B cell (primary cell): Measurements from ENCODE around the gene RAPGEF5. TPM values are rescaled to one million over a fixed set of nuclear protein-coding genes. Genes with fewer than 3 reads are reported as not detected.

ENCODE experiments used
- ATAC-seq: fragments of 200-7000 bp; cut with Tn5 transposase; one replicate; pipeline ENCODE4 v1.10.0; 2021; ENCODE audit warnings: low read depth, mild to moderate bottlenecking, moderate number of reproducible peaks, moderate library complexity
- CTCF ChIA-PET: fragments of 350-600 bp; sonication (Branson Sonifier 250); formaldehyde crosslinking; loops from one replicate; lab custom pipeline; 2021; ENCODE audit warnings: antibody characterized with exemption, inconsistent platforms; lab: Charles Lee
- POLR2A ChIA-PET: fragments of 350-600 bp; sonication (Branson Sonifier 250); formaldehyde crosslinking; loops from one replicate; lab custom pipeline; 2021; ENCODE audit warnings: antibody characterized with exemption; lab: Charles Lee
- DNase-seq: peaks from one replicate; pipeline ENCODE4 v3.0.0; 2013
- H2AFZ ChIP-seq: 2 replicates; pipeline ENCODE4 v1.6.1; 2012; ENCODE audit warnings: mild to moderate bottlenecking, low read depth, low read length; ENCODE audit not compliant: insufficient read depth, poor library complexity, severe bottlenecking
- H3K27ac ChIP-seq, 2 donors: 1 replicate in 1 of 2; 2 replicates in 1 of 2; pipeline ENCODE4 v1.5.1; 2012 to 2013; ENCODE audit warnings: low read length in 2 of 2, mild to moderate bottlenecking in 2 of 2, moderate library complexity in 1 of 2
- H3K27me3 ChIP-seq, 4 experiments: fragments of 200-600 bp in 1 of 4; sonication (generic) in 1 of 4; replicated peaks in 1 of 4; 1 replicate in 2 of 4; 2 replicates in 2 of 4; pipeline versions ENCODE4 v1.6.1 to v1.7.0; 2013 to 2016; ENCODE audit warnings: low read length in 3 of 4, mild to moderate bottlenecking in 2 of 4, mixed read lengths in 1 of 4, moderate library complexity in 1 of 4; ENCODE audit not compliant: insufficient read depth in 4 of 4, control insufficient read depth in 3 of 4; ENCODE audit errors: control extremely low read depth in 1 of 4
- H3K36me3 ChIP-seq, 2 experiments: replicated peaks in 1 of 2; 1 replicate in 1 of 2; 2 replicates in 1 of 2; pipeline versions ENCODE4 v1.6.1 to v1.7.1; 2013; ENCODE audit warnings: low read length in 1 of 2; ENCODE audit not compliant: insufficient read depth in 2 of 2, control insufficient read depth in 1 of 2; ENCODE audit errors: control extremely low read depth in 1 of 2, extremely low read depth in 1 of 2
- H3K4me1 ChIP-seq, 2 donors: fragments of 200-600 bp in 1 of 2; sonication (generic) in 1 of 2; 1 replicate in 1 of 2; 2 replicates in 1 of 2; pipeline versions ENCODE4 v1.5.1 to v1.6.1; 2013 to 2017; ENCODE audit warnings: low read length in 2 of 2; ENCODE audit not compliant: control insufficient read depth in 2 of 2, insufficient read depth in 2 of 2
- H3K4me2 ChIP-seq: replicated peaks from 2 replicates; pipeline ENCODE3; 2012; ENCODE audit warnings: mild to moderate bottlenecking, low read depth, low read length; ENCODE audit not compliant: poor library complexity, severe bottlenecking
- H3K4me3 ChIP-seq, 5 experiments: fragments of 200-600 bp in 1 of 5; sonication (generic) in 1 of 5; 1 replicate in 3 of 5; 2 replicates in 2 of 5; pipeline versions ENCODE4 v1.5.1 to v1.7.0; 2011 to 2016; ENCODE audit warnings: low read length in 4 of 5, mild to moderate bottlenecking in 4 of 5, low read depth in 2 of 5, control low read depth in 1 of 5, moderate library complexity in 1 of 5; ENCODE audit not compliant: insufficient read depth in 1 of 5; ENCODE audit errors: control extremely low read depth in 1 of 5, extremely low read depth in 1 of 5
- H3K79me2 ChIP-seq: fragments of 200-600 bp; sonication (generic); one replicate; pipeline ENCODE4 v1.6.0; 2016; ENCODE audit warnings: low read length; ENCODE audit not compliant: control insufficient read depth, insufficient read depth
- H3K9ac ChIP-seq: fragments of 200-600 bp; sonication (generic); 2 replicates; pipeline ENCODE4 v1.6.1; 2017; ENCODE audit warnings: mild to moderate bottlenecking, low read length, moderate library complexity
- H3K9me3 ChIP-seq, 3 donors: one replicate each; pipeline versions ENCODE4 v1.6.1 to v1.7.1; 2013; ENCODE audit warnings: low read length in 2 of 3; ENCODE audit not compliant: control insufficient read depth in 2 of 3, insufficient read depth in 1 of 3; ENCODE audit errors: control extremely low read depth in 1 of 3
- H4K20me1 ChIP-seq: 2 replicates; pipeline ENCODE4 v1.6.0; 2012; ENCODE audit warnings: mild to moderate bottlenecking, low read length; ENCODE audit not compliant: insufficient read depth, control insufficient read depth, poor library complexity, severe bottlenecking
- H3K27ac Mint-ChIP-seq: one replicate; pipeline ENCODE4 v1.8.0; 2021; ENCODE audit warnings: mixed read lengths
- H3K27me3 Mint-ChIP-seq: one replicate; pipeline ENCODE4 v1.8.0; 2021; ENCODE audit warnings: mixed read lengths
- H3K4me1 Mint-ChIP-seq: one replicate; pipeline ENCODE4 v1.8.0; 2021; ENCODE audit warnings: mixed read lengths
- H3K4me3 Mint-ChIP-seq: one replicate; pipeline ENCODE4 v1.8.0; 2021; ENCODE audit warnings: mixed read lengths
- H3K9me3 Mint-ChIP-seq: one replicate; pipeline ENCODE4 v1.8.0; 2022; ENCODE audit warnings: mixed read lengths; ENCODE audit not compliant: insufficient read depth
- CTCF ChIP-seq: fragments of 200-600 bp; IDR thresholded peaks from one replicate; pipeline ENCODE4 v1.8.0; 2022; ENCODE audit warnings: antibody characterized with exemption, mild to moderate bottlenecking
- EZH2 ChIP-seq: IDR thresholded peaks from 2 replicates; pipeline ENCODE4 v1.6.1; 2012; ENCODE audit warnings: borderline replicate concordance, low read depth, mild to moderate bottlenecking, moderate library complexity, low read length; ENCODE audit not compliant: insufficient read depth, poor library complexity, severe bottlenecking
- WGBS: methylation state at CpG from one replicate; pipeline ENCODE4 v1.1.5; 2013; ENCODE audit warnings: missing lambda C conversion rate; ENCODE audit not compliant: insufficient coverage; 5-methylcytosine and 5-hydroxymethylcytosine counted together
- intact Hi-C: fragments of 100-400 bp; cut with micrococcal nuclease; formaldehyde crosslinking; loops from one replicate; pipeline ENCODE4 v1.10.0; 2022
- polyA plus RNA-seq: library from polyadenylated mRNA; depleted of rRNA; stranded (reverse); fragments of >200 nt; gene quantifications from 2 replicates; pipeline ENCODE4 v1.2.3, GENCODE V29; 2012
- total RNA-seq, 2 donors: library from RNA; stranded (reverse); fragments of 120-200 nt in 1 of 2; gene quantifications; 1 replicate in 1 of 2; 2 replicates in 1 of 2; pipeline versions ENCODE4 v1.2.3 to v1.2.4, GENCODE V29; 2013 to 2022

RAPGEF5 gene
- total and polyA plus RNA-seq, 2 donors (not counting 1 experiment from before 2014, with no cell fraction given), result 1.5 to 37.6 TPM

GRCh38 chr7:22110227-22110839, 246.6 kb downstream of the RAPGEF5 start:
- no peaks in the 10 kb centered on the region for H3K4me1 ChIP-seq
- H3K79me2 ChIP-seq, result no peaks in the 10 kb centered on the region
- no peak overlapping the region for H3K4me3 Mint-ChIP-seq
- H3K27me3 Mint-ChIP-seq, result no peaks in the 10 kb centered on the region
- TF ChIP-seq EZH2 (no peak), CTCF (peak; percentile 85)
- no peaks in the 10 kb centered on the region for H3K36me3 ChIP-seq
- no peak overlapping the region for H3K4me3 ChIP-seq
- peak; percentile 90 for ATAC-seq
- CTCF ChIA-PET, result interaction anchor here (0.5 to 9.2 kb wide), 43 partner anchors 8 to 1057 kb away, joined by 3 to 109 read pairs (median 4); partner anchors contain the start of gene STEAP1B
- DNase-seq, result peak; percentile 86
- H4K20me1 ChIP-seq, result no peaks in the 10 kb centered on the region
- no peak overlapping the region for H2AFZ ChIP-seq
- H3K4me1 Mint-ChIP-seq, result no peaks in the 10 kb centered on the region
- 11% methylated on average over 4 of the region's 6 CpGs for WGBS
- no peaks in the 10 kb centered on the region for H3K27me3 ChIP-seq
- H3K27ac ChIP-seq, result no peak overlapping the region
- no peak overlapping the region for H3K9ac ChIP-seq
- H3K9me3 Mint-ChIP-seq, result no peaks in the 10 kb centered on the region
- intact Hi-C loops, result loop anchor here (1.0 kb wide), 3 partner anchors 342 to 390 kb away; partner anchors contain the start of gene STEAP1B
- POLR2A ChIA-PET, result no interaction called here
- no peak overlapping the region for H3K4me2 ChIP-seq
- H3K9me3 ChIP-seq, result no peaks in the 10 kb centered on the region
- H3K27ac Mint-ChIP-seq, result no peak overlapping the region

- Histone ChIP-seq H3K27me3 (no peaks in the 10 kb centered on the region), H3K4me1 (no peaks in the 10 kb centered on the region), H3K4me3 (no peak overlapping the region), H4K20me1 (no peaks in the 10 kb centered on the region), H3K9me3 (no peaks in the 10 kb centered on the region), H2AFZ (no peak overlapping the region), H3K27ac (no peak overlapping the region), H3K9ac (no peak overlapping the region), H3K36me3 (no peaks in the 10 kb centered on the region), H3K4me2 (no peak overlapping the region), H3K79me2 (no peaks in the 10 kb centered on the region)
- intact Hi-C loops, result loop anchor here (1.0 kb wide), 3 partner anchors 343 to 391 kb away; partner anchors contain the start of gene STEAP1B
- no peaks in the 10 kb centered on the region for H3K4me1 Mint-ChIP-seq
- H3K9me3 Mint-ChIP-seq, result no peaks in the 10 kb centered on the region
- DNase-seq (peak; percentile 44), ATAC-seq (peak; percentile 13)
- no peak overlapping the region for H3K27ac Mint-ChIP-seq
- ChIA-PET POLR2A (no interaction called here), CTCF (interaction anchor here (0.7 to 9.2 kb wide), 40 partner anchors 8 to 391 kb away, joined by 3 to 109 read pairs (median 4); partner anchors contain the start of gene STEAP1B)
- no peaks in the 10 kb centered on the region for H3K27me3 Mint-ChIP-seq
- no peak overlapping the region for H3K4me3 Mint-ChIP-seq
- WGBS, result 75% methylated on average over 5 of the region's 7 CpGs
- TF ChIP-seq CTCF (no peak), EZH2 (no peak)
These were observed 247.2 kb downstream of the RAPGEF5 start for GRCh38 chr7:22109761-22110160.
